Body of pancreas (tissue), 4 donors: ENCODE data around the gene FN3KRP.

Experiments
- POLR2A ChIP-seq, 3 donors: fragments of 450-650 bp; IDR thresholded peaks; one replicate each; pipeline ENCODE4 v1.6.1; 2016; ENCODE audit warnings: antibody characterized with exemption in 3 of 3, mild to moderate bottlenecking in 2 of 3
- TF ChIP-seq, protein P1 (sequence below), 7 experiments: fragments of 450-650 bp in 4 of 7; fragments of 200-600 bp in 3 of 7; sonication (generic) in 3 of 7; IDR thresholded peaks; one replicate each; pipeline ENCODE4 v1.5.1; 2016 to 2019; ENCODE audit warnings: antibody characterized with exemption in 7 of 7

DNA sequence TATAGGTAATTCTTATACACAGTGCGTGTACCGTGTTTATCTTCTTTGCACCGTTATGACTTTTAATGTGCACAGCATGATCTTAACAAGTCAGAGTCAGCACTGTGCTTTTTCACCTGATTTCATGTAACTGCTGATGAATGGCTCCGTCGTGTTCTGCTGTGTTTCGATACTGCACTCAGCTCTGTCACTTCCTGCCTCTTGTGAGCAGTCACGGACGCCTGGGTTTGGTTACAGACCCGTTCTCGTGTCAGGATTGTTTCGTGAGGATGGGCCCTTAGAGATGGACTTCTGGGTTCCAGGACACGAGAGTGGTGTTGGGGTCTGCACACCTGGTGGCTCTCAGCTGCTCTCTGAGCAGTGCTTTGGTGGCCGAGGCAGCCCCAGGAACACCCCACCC is 59.9 kb downstream of the FN3KRP start:
- TF ChIP-seq, protein P1, sequence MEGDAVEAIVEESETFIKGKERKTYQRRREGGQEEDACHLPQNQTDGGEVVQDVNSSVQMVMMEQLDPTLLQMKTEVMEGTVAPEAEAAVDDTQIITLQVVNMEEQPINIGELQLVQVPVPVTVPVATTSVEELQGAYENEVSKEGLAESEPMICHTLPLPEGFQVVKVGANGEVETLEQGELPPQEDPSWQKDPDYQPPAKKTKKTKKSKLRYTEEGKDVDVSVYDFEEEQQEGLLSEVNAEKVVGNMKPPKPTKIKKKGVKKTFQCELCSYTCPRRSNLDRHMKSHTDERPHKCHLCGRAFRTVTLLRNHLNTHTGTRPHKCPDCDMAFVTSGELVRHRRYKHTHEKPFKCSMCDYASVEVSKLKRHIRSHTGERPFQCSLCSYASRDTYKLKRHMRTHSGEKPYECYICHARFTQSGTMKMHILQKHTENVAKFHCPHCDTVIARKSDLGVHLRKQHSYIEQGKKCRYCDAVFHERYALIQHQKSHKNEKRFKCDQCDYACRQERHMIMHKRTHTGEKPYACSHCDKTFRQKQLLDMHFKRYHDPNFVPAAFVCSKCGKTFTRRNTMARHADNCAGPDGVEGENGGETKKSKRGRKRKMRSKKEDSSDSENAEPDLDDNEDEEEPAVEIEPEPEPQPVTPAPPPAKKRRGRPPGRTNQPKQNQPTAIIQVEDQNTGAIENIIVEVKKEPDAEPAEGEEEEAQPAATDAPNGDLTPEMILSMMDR (IDR thresholded peaks at IDR 0.05) = no peak
- no peak for TF ChIP-seq POLR2A (IDR thresholded peaks at IDR 0.05)
